Activated naive CD8-positive, alpha-beta T cell treated with anti-CD3 and anti-CD28 coated beads, Interleukin-2, amount 50 U/mL, for 24 hours (primary cell): Measurements from ENCODE around the gene CTF1.

Source experiments
- ATAC-seq: fragments of 150-1000 bp; cut with Tn5 transposase; one replicate; pipeline ENCODE4 v1.10.0; 2021
- DNase-seq: peaks from one replicate; pipeline ENCODE4 v3.0.0; 2021
- H3K27ac Mint-ChIP-seq: one replicate; pipeline ENCODE4 v1.8.0; 2021; ENCODE audit warnings: mild to moderate bottlenecking, mixed read lengths
- H3K27me3 Mint-ChIP-seq: one replicate; pipeline ENCODE4 v1.8.0; 2021; ENCODE audit warnings: mixed read lengths
- H3K36me3 Mint-ChIP-seq: one replicate; pipeline ENCODE4 v1.8.0; 2021; ENCODE audit warnings: low read depth, mixed read lengths
- H3K4me1 Mint-ChIP-seq: one replicate; pipeline ENCODE4 v1.8.0; 2021; ENCODE audit warnings: mixed read lengths
- H3K4me3 Mint-ChIP-seq: one replicate; pipeline ENCODE4 v1.8.0; 2021; ENCODE audit warnings: mild to moderate bottlenecking, moderate library complexity, mixed read lengths
- H3K9me3 Mint-ChIP-seq: one replicate; pipeline ENCODE4 v1.8.0; 2021; ENCODE audit warnings: mixed read lengths

CTF1 gene

GRCh38 chr16:30947541-30947858 is 51.1 kb downstream of the CTF1 start:
- H3K36me3 Mint-ChIP-seq: peaks cover 17% of the 10 kb centered on the region
- no peak overlapping the region for H3K4me3 Mint-ChIP-seq

DNA sequence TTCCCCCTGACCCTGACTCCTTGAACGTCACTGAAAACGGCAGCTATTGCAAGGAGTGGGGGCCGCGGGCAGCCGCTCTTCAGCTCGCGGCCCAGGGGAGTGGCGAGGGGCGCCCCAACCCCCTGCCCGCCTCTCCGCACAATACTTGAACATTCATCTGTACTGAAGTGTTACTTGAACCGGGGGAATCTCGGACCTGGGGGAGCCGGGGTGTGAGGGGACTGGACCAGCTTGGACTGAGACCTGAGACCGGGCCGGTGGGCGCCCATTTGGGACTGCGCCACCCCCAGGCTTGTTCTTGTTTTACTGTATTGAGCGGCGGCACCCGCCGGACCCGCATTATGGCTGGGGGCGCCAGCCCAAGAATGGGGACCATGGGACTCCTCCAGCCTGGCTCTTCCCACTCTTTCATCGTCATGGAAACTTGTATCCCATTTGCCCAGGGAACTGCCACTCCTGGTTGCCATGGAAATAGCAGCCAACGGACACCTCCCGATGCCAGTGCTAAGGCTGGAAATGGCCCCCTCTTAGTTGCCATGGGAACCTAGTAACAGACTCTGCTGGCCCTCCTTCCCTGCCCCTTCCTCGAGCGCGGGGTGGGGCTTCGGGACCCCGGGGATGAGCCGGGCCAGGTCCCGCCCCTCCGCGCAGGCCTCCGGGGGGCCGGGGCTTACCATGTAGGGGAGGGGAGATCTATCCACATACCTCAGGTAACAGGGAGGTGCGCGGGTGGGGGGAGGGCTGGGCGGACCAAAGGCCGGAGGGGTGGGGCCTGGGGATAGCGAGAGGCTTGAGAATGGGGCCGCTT is 51.6 kb downstream of the CTF1 start:
- H3K4me1 Mint-ChIP-seq: peaks cover 15% of the 10 kb centered on the region
- no peaks in the 10 kb centered on the region for H3K27me3 Mint-ChIP-seq
- no peak overlapping the region for H3K4me3 Mint-ChIP-seq
- no peak for ATAC-seq
- no peaks in the 10 kb centered on the region for H3K9me3 Mint-ChIP-seq
- H3K27ac Mint-ChIP-seq: no peak overlapping the region
- DNase-seq: peak; percentile 29
- peaks cover 15% of the 10 kb centered on the region for H3K36me3 Mint-ChIP-seq

More at GRCh38 chr16:30947541-30947858, 51.1 kb downstream of the CTF1 start:
- no peak overlapping the region for H3K27ac Mint-ChIP-seq
- peaks cover 20% of the 10 kb centered on the region for H3K4me1 Mint-ChIP-seq
- H3K27me3 Mint-ChIP-seq: no peaks in the 10 kb centered on the region
- DNase-seq (no peak), ATAC-seq (no peak)
- no peaks in the 10 kb centered on the region for H3K9me3 Mint-ChIP-seq

GRCh38 chr16:30948667-30949649 is 52.5 kb downstream of the CTF1 start, which contains the start of gene ORAI3:
ORAI3 (plus strand) TSS chr16:30949068; CDS start chr16:30949290, 222 bp downstream.
- Mint-ChIP-seq H3K4me3 (peak within 1 kb of the TSS; percentile 82), H3K36me3 (peaks cover 10% of the 10 kb centered on the region), H3K9me3 (no peaks in the 10 kb centered on the region), H3K4me1 (peaks cover 15% of the 10 kb centered on the region), H3K27ac (peak within 1 kb of the TSS; percentile 76), H3K27me3 (no peaks in the 10 kb centered on the region)
- DNase-seq (peak; percentile 61), ATAC-seq (peak; percentile 49)

DNA sequence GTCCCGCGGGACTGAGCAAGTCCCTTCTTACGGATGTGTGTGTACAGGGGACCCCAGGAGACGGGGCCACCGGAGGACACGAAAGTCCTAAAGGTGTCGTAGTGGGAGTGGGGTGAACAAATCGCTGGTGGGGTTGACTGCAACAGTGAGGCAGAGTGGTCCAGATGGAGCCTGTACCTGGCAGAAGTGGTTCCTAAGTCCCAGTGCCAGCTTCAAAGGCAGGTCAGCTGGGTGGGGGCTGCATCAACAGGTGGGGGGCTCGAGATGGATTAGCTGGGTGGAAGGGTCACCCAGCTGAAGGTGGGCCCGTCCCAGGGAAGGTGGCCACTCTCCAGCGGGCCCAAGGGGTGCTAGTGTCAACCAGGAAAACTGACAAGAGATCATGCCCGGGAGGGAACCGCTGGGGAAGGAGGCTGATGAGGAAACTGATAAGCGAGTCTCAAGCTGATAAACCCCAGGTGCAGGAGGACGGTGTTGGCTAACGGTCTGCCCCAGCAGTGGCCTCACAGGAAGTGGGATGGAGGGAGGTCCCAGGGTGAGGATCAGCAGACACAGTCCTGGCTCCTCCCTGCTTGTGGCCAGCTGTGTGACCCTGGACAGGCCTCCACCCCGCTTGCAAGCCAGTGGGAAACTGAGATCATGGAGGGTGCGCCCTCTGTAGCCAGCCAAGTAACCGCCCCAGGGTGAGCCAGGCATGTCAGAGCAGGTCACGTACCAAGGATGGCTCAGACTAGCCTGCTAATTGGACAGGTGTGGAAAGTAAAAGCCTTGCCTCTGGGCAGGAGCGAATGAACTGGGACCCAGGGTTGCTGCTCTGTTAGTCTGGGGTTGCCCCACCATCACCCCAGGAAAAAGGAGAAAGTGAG is 53.5 kb downstream of the CTF1 start:
- Mint-ChIP-seq H3K9me3 (no peaks in the 10 kb centered on the region), H3K4me1 (peaks cover 15% of the 10 kb centered on the region), H3K36me3 (peaks cover 7% of the 10 kb centered on the region), H3K4me3 (peak overlapping the region; percentile 82), H3K27ac (peak overlapping the region; percentile 76), H3K27me3 (no peaks in the 10 kb centered on the region)
- DNase-seq: peak; percentile 64
- ATAC-seq: peak; percentile 65

- H3K36me3 Mint-ChIP-seq: peaks cover 6% of the 10 kb centered on the region
- H3K27me3 Mint-ChIP-seq: no peaks in the 10 kb centered on the region
- ATAC-seq: no peak
- DNase-seq: no peak
- peak overlapping the region; percentile 76 for H3K27ac Mint-ChIP-seq
- H3K4me1 Mint-ChIP-seq: peaks cover 15% of the 10 kb centered on the region
- H3K9me3 Mint-ChIP-seq: no peaks in the 10 kb centered on the region
- H3K4me3 Mint-ChIP-seq: peak overlapping the region; percentile 82
Measured at GRCh38 chr16:30950516-30951065, 54.2 kb downstream of the CTF1 start.

DNA sequence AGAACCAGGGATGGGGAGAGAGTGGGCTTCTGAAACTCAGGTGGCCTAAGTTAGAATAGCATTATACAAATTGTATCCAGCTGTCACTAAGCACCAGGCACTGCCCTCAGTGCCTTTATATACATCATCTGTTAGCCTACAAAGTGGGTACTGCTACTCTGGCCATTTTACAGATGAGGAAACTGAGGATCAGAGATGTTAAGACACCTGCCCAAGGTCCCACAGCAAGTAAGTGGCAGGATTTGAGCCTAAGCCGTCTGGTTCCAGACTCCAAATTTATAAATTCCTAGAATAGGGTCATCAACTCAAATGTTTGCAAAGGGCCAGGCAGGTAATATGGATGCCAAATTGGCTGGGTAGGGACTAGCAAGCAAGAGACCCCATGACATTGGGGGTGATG is 54.8 kb downstream of the CTF1 start:
- ATAC-seq (no peak), DNase-seq (no peak)
- H3K27ac Mint-ChIP-seq: no peak overlapping the region
- H3K4me1 Mint-ChIP-seq: peaks cover 19% of the 10 kb centered on the region
- H3K9me3 Mint-ChIP-seq: no peaks in the 10 kb centered on the region
- no peak overlapping the region for H3K4me3 Mint-ChIP-seq
- H3K27me3 Mint-ChIP-seq: no peaks in the 10 kb centered on the region
- H3K36me3 Mint-ChIP-seq: peaks cover 2% of the 10 kb centered on the region

GRCh38 chr16:30951750-30952149 is 55.3 kb downstream of the CTF1 start:
- Mint-ChIP-seq H3K36me3 (no peaks in the 10 kb centered on the region), H3K4me1 (peaks cover 23% of the 10 kb centered on the region), H3K27me3 (no peaks in the 10 kb centered on the region), H3K9me3 (no peaks in the 10 kb centered on the region), H3K4me3 (no peak overlapping the region), H3K27ac (no peak overlapping the region)
- no peak for DNase-seq
- ATAC-seq: no peak

DNA sequence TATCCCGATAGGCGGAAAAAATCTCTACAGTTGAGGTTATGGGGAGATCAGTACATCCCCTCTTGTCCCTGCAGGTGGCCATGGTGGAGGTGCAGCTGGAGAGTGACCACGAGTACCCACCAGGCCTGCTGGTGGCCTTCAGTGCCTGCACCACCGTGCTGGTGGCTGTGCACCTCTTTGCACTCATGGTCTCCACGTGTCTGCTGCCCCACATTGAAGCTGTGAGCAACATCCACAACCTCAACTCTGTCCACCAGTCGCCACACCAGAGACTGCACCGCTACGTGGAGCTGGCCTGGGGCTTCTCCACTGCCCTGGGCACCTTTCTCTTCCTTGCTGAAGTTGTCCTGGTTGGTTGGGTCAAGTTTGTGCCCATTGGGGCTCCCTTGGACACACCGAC is 56.7 kb downstream of the CTF1 start:
- no peak overlapping the region for H3K27ac Mint-ChIP-seq
- DNase-seq: no peak
- H3K27me3 Mint-ChIP-seq: no peaks in the 10 kb centered on the region
- no peaks in the 10 kb centered on the region for H3K9me3 Mint-ChIP-seq
- H3K36me3 Mint-ChIP-seq: no peaks in the 10 kb centered on the region
- ATAC-seq: no peak
- peaks cover 25% of the 10 kb centered on the region for H3K4me1 Mint-ChIP-seq
- no peak overlapping the region for H3K4me3 Mint-ChIP-seq
